T47D (cell line): ENCODE data around the gene BTBD2.

Source experiments
- DNase-seq, 2 experiments: peaks; one replicate each; pipeline versions ENCODE4 v3.0.0 to v3.0.0-alpha.2; 2011 to 2012; ENCODE audit warnings: low read depth in 1 of 2, low spot score in 1 of 2
- JUND ChIP-seq: IDR thresholded peaks from 2 replicates; pipeline ENCODE4 v1.6.1; 2012; ENCODE audit warnings: low read depth
- in situ Hi-C: cut with HindIII; loops from 2 replicates; pipeline ENCODE4 v1.10.0; 2016; ENCODE audit warnings: low sequenced_read_pairs, low pct_unique_long_range_greater_than_20kb

BTBD2 gene

GRCh38 chr19:1945899-1946298 is 69.6 kb downstream of the BTBD2 start:
- TF ChIP-seq JUND = no peak
- in situ Hi-C loops = no loop called here
- peak; percentile 61 to 67 for DNase-seq

- no peak for TF ChIP-seq JUND
- no peak for DNase-seq
- in situ Hi-C loops = no loop called here
Measured at GRCh38 chr19:1944916-1945561, 70.5 kb downstream of the BTBD2 start.

- no peak for TF ChIP-seq JUND
- no peak for DNase-seq
- in situ Hi-C loops = no loop called here
Measured at GRCh38 chr19:1944088-1944915, 71.2 kb downstream of the BTBD2 start.

- no peak for TF ChIP-seq JUND
- in situ Hi-C loops = no loop called here
- DNase-seq = no peak
Measured at GRCh38 chr19:1943661-1944087, 71.8 kb downstream of the BTBD2 start.

GRCh38 chr19:1942934-1943555 is 72.5 kb downstream of the BTBD2 start:
- DNase-seq = no peak
- no peak for TF ChIP-seq JUND
- in situ Hi-C loops = no loop called here

- TF ChIP-seq JUND = no peak
- DNase-seq = peak; percentile 51 to 62
- in situ Hi-C loops = no loop called here
Measured at GRCh38 chr19:1942078-1942933, 73.2 kb downstream of the BTBD2 start.

GRCh38 chr19:1941146-1942077 is 74.1 kb downstream of the BTBD2 start, which contains the start of gene CSNK1G2:
Gene CSNK1G2, plus strand, starts transcription at chr19:1941172. Its CDS starts 28,601 bp downstream, at chr19:1969773.
- TF ChIP-seq JUND = no peak
- in situ Hi-C loops = no loop called here
- no peak for DNase-seq

- in situ Hi-C loops = no loop called here
- no peak for DNase-seq
Measured at GRCh38 chr19:1938071-1938470, 77.4 kb downstream of the BTBD2 start.

GRCh38 chr19:1936916-1937610 is 78.5 kb downstream of the BTBD2 start:
- in situ Hi-C loops = no loop called here
- DNase-seq = no peak
- TF ChIP-seq JUND = no peak

More at GRCh38 chr19:1938071-1938470, 77.4 kb downstream of the BTBD2 start:
- no peak for TF ChIP-seq JUND

- in situ Hi-C loops = no loop called here
- TF ChIP-seq JUND = no peak
- no peak for DNase-seq
Measured at GRCh38 chr19:1936430-1936829, 79.1 kb downstream of the BTBD2 start.
